ENCODE measurements around the gene SIX1. TPM values are rescaled to one million over a fixed set of nuclear protein-coding genes. Genes with fewer than 3 reads are reported as not detected.

The SIX1 gene
- total and polyA plus RNA-seq, 2 donors from 2014 or later, result 0.13 to 0.16 TPM

DNA sequence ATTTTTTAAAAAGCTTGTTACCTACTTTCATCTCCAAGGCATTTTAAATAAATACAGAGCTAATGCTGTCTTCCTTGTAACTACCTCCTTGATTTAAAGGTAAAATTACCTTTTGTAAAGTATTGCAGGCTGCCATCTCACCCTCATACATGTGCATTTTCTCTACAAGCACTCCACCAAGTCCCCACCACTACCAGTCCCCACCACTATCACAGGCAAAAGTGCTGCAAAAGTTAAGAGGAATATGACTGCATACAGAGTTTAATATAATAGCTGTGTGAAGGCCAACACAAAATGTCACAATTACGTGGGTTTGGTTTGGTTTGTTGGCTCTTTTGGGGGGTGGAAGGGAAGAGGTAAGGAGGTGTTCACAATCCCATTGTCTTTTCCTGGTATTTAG is 9.6 kb downstream of the SIX1 start:
- Histone ChIP-seq H3K9ac (ENCODE audit: low read length in 3 of 3) (no peak overlapping the region), H3K4me1 (ENCODE audit: control insufficient read depth in 2 of 3, insufficient read depth in 2 of 3, low read depth in 1 of 3, low read length in 3 of 3) (peaks cover 0 to 8% (median 0%) of the 10 kb centered on the region in 3 donors), H3K27me3 (ENCODE audit: control insufficient read depth, insufficient read depth, low read length) (peaks cover 32% of the 10 kb centered on the region), H3K9me3 (ENCODE audit: control insufficient read depth in 2 of 3, insufficient read depth in 1 of 3, low read length in 3 of 3) (no peaks in the 10 kb centered on the region), H3K36me3 (ENCODE audit: control insufficient read depth in 2 of 3, insufficient read depth in 3 of 3, low read length in 3 of 3) (no peaks in the 10 kb centered on the region), H3K4me3 (ENCODE audit: low read length in 3 of 3) (no peak overlapping the region), H3K27ac (ENCODE audit: low read depth in 2 of 2, low read length in 2 of 2) (no peak overlapping the region)
- no peak for DNase-seq
- no peak for FAIRE-seq
- TF ChIP-seq, protein P1, sequence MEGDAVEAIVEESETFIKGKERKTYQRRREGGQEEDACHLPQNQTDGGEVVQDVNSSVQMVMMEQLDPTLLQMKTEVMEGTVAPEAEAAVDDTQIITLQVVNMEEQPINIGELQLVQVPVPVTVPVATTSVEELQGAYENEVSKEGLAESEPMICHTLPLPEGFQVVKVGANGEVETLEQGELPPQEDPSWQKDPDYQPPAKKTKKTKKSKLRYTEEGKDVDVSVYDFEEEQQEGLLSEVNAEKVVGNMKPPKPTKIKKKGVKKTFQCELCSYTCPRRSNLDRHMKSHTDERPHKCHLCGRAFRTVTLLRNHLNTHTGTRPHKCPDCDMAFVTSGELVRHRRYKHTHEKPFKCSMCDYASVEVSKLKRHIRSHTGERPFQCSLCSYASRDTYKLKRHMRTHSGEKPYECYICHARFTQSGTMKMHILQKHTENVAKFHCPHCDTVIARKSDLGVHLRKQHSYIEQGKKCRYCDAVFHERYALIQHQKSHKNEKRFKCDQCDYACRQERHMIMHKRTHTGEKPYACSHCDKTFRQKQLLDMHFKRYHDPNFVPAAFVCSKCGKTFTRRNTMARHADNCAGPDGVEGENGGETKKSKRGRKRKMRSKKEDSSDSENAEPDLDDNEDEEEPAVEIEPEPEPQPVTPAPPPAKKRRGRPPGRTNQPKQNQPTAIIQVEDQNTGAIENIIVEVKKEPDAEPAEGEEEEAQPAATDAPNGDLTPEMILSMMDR (IDR thresholded peaks at IDR 0.05; ENCODE audit: borderline replicate concordance, extremely low read depth, insufficient read depth), result no peak
- intact Hi-C loops (cut with DNase I), result no loop called here

DNA sequence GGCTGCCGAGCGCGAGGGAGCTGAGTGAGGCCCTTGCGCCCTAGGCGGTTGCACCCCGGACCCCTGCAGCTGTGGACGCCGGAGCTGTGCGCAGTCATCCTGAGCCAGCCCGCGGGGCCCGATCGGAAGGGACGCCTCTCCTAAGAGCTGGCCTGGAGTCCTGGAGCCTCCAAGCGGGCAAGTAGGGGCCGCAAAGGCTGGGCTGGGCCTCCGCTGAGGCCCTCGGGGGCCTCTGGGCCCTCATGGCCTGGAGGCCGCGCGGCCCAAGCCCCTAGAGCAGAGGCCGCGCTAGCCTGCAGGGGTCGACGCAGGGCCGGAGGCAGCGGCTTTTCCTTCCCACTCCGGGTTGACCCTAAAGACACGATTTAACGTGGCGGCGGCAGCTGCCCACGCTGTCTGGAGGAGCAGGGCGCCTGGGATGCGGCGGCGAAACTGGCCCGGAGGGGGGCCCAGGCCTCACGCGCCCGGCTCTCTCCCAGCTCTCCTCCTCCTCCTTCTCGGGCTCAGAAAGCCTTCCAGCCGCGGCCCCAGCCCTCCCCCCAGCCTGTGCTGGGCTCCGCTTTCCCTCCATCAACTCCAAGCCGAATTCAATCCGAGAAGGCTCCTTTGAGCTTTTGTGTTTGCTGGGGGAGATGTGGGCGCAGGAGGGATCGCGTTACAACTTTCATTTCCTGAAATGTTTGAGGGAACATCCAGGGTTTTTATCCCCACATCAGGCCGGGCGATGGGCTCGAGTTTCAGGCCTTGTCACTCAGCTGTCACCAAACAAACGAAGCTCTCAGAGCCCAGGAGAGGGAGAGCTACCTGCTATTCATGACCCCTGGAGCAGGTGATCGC is 11.6 kb downstream of the SIX1 start:
- DNase-seq, result peak; percentile 63 to 95 (median 92)
- TF ChIP-seq, protein P1 (IDR thresholded peaks at IDR 0.05; ENCODE audit: borderline replicate concordance, extremely low read depth, insufficient read depth), result no peak
- intact Hi-C loops (cut with DNase I), result no loop called here
- Histone ChIP-seq H3K4me1 (ENCODE audit: control insufficient read depth in 2 of 3, insufficient read depth in 2 of 3, low read depth in 1 of 3, low read length in 3 of 3) (peaks cover 0 to 8% (median 0%) of the 10 kb centered on the region in 3 donors), H3K36me3 (ENCODE audit: control insufficient read depth in 2 of 3, insufficient read depth in 3 of 3, low read length in 3 of 3) (no peaks in the 10 kb centered on the region), H3K9ac (ENCODE audit: low read length in 3 of 3) (no peak overlapping the region), H3K27ac (ENCODE audit: low read depth in 2 of 2, low read length in 2 of 2) (no peak overlapping the region), H3K27me3 (ENCODE audit: control insufficient read depth, insufficient read depth, low read length) (peaks cover 15% of the 10 kb centered on the region), H3K9me3 (ENCODE audit: control insufficient read depth in 2 of 3, insufficient read depth in 1 of 3, low read length in 3 of 3) (no peaks in the 10 kb centered on the region), H3K4me3 (ENCODE audit: low read length in 3 of 3) (peak overlapping the region in 1 of 3 donors; percentile 39)
- no peak for FAIRE-seq

DNA sequence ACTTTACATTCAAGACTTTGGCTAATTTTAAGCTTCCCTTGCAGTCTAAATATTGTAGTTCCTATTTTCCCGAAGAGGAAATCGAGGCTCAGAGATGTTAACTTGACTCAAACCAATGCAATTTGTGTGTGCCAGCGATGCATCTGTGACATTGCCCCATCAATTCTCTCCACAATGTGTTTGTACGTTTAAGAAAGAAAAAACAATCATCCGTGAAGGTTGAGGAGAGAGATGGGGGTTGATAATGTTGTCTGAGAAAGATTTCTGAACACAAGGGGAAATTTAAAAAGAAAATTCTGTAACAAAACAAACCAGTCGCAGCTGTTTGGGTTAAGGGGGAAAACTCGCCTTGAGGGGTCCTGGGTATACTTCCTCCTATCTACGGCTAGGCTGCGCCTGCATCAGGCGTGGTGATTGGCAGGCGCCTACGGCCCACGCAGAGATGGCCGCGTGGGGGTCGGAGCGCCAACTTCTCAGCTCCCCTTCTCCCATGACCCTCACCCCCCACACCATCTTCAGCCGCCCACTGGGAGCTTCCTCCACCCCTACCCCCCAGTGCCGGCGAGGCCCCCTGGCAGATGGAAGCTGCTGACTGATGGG is 12.3 kb downstream of the SIX1 start:
- no peak for DNase-seq
- Histone ChIP-seq H3K4me3 (ENCODE audit: low read length in 3 of 3) (no peak overlapping the region), H3K27ac (ENCODE audit: low read depth in 2 of 2, low read length in 2 of 2) (no peak overlapping the region), H3K27me3 (ENCODE audit: control insufficient read depth, insufficient read depth, low read length) (peaks cover 13% of the 10 kb centered on the region), H3K9ac (ENCODE audit: low read length in 3 of 3) (no peak overlapping the region), H3K9me3 (ENCODE audit: control insufficient read depth in 2 of 3, insufficient read depth in 1 of 3, low read length in 3 of 3) (no peaks in the 10 kb centered on the region), H3K4me1 (ENCODE audit: control insufficient read depth in 2 of 3, insufficient read depth in 2 of 3, low read depth in 1 of 3, low read length in 3 of 3) (peaks cover 0 to 8% (median 0%) of the 10 kb centered on the region in 3 donors), H3K36me3 (ENCODE audit: control insufficient read depth in 2 of 3, insufficient read depth in 3 of 3, low read length in 3 of 3) (no peaks in the 10 kb centered on the region)
- intact Hi-C loops (cut with DNase I), result no loop called here
- no peak for FAIRE-seq
- TF ChIP-seq, protein P1 (IDR thresholded peaks at IDR 0.05; ENCODE audit: borderline replicate concordance, extremely low read depth, insufficient read depth), result no peak

Data from kidney (tissue), 14 donors.